Psoas muscle (tissue), 8 donors: Measurements from ENCODE around the gene MYO7A. TPM values are rescaled to one million over a fixed set of nuclear protein-coding genes. Genes with fewer than 3 reads are reported as not detected.

Experiments
- ATAC-seq, 4 donors: fragments of 200-7000 bp; cut with Tn5 transposase; one replicate each; pipeline ENCODE4 v1.9.1; 2020; ENCODE audit warnings: moderate library complexity in 3 of 4, mild to moderate bottlenecking in 2 of 4
- DNase-seq, 2 donors: peaks; one replicate each; pipeline ENCODE4 v3.0.0-alpha.2; 2020
- H3K27ac ChIP-seq: fragments of 200-600 bp; one replicate; pipeline ENCODE4 v1.8.0; 2022
- H3K27me3 ChIP-seq, 3 donors: fragments of 200-600 bp in 1 of 3; one replicate each; pipeline versions ENCODE4 v1.6.1 to v1.8.0; 2013 to 2022; ENCODE audit warnings: low read length in 2 of 3, mild to moderate bottlenecking in 2 of 3, moderate library complexity in 1 of 3; ENCODE audit not compliant: insufficient read depth in 3 of 3
- H3K36me3 ChIP-seq, 2 donors: fragments of 200-600 bp in 1 of 2; one replicate each; pipeline versions ENCODE4 v1.6.1 to v1.8.0; 2013 to 2022; ENCODE audit warnings: low read depth in 1 of 2, mild to moderate bottlenecking in 1 of 2, moderate library complexity in 1 of 2; ENCODE audit not compliant: insufficient read depth in 1 of 2
- H3K4me1 ChIP-seq: fragments of 200-600 bp; one replicate; pipeline ENCODE4 v1.8.0; 2022
- H3K4me3 ChIP-seq: fragments of 200-600 bp; one replicate; pipeline ENCODE4 v1.8.0; 2022; ENCODE audit warnings: mild to moderate bottlenecking
- H3K9me3 ChIP-seq: fragments of 200-600 bp; one replicate; pipeline ENCODE4 v1.8.0; 2022
- CTCF ChIP-seq: fragments of 200-600 bp; IDR thresholded peaks from one replicate; pipeline ENCODE4 v1.8.0; 2022; ENCODE audit warnings: antibody characterized with exemption
- WGBS, 3 donors: extraction: QIAGEN DNeasy Blood & Tissue Kit; methylation state at CpG; one replicate each; pipeline versions ENCODE4 v1.1.6 to v1.1.7; 2013; 5-methylcytosine and 5-hydroxymethylcytosine counted together
- intact Hi-C, 2 donors: fragments of 100-400 bp; cut with DNase I; formaldehyde crosslinking; loops; one replicate each; pipeline versions ENCODE4 v1.11.0 to v1.14.2; 2022
- polyA plus RNA-seq, 3 donors: library from polyadenylated mRNA; stranded (reverse); fragments of 200-250 nt; gene quantifications; one replicate each; pipeline ENCODE4 v1.2.3, GENCODE V29; 2013
- total RNA-seq, 4 donors: library from RNA; stranded (reverse); fragmentation: NEBNext Ultra II Directional in 2 of 4; extraction: Animal tissue kit (Norgen Biotek cat#: 25700) in 2 of 4; gene quantifications; one replicate each; pipeline versions ENCODE4 v1.2.1 to v1.2.4, GENCODE V29; 2021 to 2023
- donor health status: healthy with polysubstance abuse.
- donor health status: DM: no; HTN: no; CAD: no; lungs with moderate emphysema.
- donor health status: Bipolar disorder and iron deficiency.
- donor health status: healthy.
- donor health status: DM: yes; HTN: yes; CAD: no.
- donor health status: DM: no; HTN: no; CAD: no.
- donor health status: DM: no; HTN: no; CAD: no.
- donor health status: DM: yes; HTN: yes; CAD: no.

MYO7A gene
- total and polyA plus RNA-seq, 7 donors, result 0.62 to 3.0 (median 2.3) TPM

- DNase-seq (no peak), ATAC-seq (no peak)
- WGBS, 3 donors, result 52 to 65% (median 61%) methylated on average over 3 of the region's 3 CpGs
- no peak for TF ChIP-seq CTCF
- H3K4me3 ChIP-seq, result no peak overlapping the region
- no peaks in the 10 kb centered on the region for H3K4me1 ChIP-seq
- intact Hi-C loops, result no loop called here
- peaks cover 6% of the 10 kb centered on the region for H3K9me3 ChIP-seq
- no peaks in the 10 kb centered on the region for H3K36me3 ChIP-seq
- no peak overlapping the region for H3K27ac ChIP-seq
- H3K27me3 ChIP-seq, result no peaks in the 10 kb centered on the region
Measured at GRCh38 chr11:77249427-77249826, 121.4 kb downstream of the MYO7A start.

DNA sequence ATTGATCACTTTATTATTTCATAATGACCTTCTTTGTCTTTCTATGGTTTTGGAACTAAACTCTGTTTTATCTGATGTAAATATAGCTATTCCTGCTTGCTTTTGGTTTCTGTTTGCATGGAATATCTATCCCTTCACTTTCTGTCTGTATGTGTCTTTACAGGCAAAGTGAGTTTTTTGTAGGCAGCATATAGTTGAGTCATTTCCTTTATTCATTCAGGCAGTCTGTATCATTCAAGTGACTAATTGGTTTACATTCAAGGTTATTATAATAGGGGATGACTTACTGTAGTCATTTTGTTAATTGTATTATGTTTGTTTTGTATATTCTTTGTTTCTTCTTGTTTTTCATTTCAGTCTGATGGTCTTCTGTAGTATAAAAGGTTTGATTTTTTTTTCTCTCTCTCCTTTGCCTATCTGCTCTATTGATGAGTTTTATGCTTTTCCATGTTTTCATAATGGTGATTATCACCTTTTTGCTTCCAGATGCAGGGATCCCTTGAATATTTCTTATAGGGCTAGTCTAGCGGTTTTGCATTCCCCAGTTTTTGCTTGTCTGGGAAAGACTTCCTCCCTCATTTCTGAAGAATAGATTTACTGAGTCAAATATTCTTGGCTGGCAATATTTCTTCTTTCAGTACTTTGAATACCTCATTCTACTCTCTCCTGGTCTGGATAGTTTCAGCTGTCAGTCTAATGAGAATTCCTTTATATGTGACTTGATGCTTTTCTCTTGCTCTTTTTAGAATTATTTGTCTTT is 123.0 kb downstream of the MYO7A start:
- TF ChIP-seq CTCF, result no peak
- 88 to 98% (median 96%) methylated on average over 1 of the region's 1 CpG for WGBS, 3 donors
- H3K36me3 ChIP-seq, result no peaks in the 10 kb centered on the region
- DNase-seq, result no peak
- peaks cover 6% of the 10 kb centered on the region for H3K9me3 ChIP-seq
- no peak overlapping the region for H3K4me3 ChIP-seq
- no peaks in the 10 kb centered on the region for H3K4me1 ChIP-seq
- H3K27ac ChIP-seq, result no peak overlapping the region
- H3K27me3 ChIP-seq, result no peaks in the 10 kb centered on the region
- no peak for ATAC-seq
- intact Hi-C loops, result no loop called here

DNA sequence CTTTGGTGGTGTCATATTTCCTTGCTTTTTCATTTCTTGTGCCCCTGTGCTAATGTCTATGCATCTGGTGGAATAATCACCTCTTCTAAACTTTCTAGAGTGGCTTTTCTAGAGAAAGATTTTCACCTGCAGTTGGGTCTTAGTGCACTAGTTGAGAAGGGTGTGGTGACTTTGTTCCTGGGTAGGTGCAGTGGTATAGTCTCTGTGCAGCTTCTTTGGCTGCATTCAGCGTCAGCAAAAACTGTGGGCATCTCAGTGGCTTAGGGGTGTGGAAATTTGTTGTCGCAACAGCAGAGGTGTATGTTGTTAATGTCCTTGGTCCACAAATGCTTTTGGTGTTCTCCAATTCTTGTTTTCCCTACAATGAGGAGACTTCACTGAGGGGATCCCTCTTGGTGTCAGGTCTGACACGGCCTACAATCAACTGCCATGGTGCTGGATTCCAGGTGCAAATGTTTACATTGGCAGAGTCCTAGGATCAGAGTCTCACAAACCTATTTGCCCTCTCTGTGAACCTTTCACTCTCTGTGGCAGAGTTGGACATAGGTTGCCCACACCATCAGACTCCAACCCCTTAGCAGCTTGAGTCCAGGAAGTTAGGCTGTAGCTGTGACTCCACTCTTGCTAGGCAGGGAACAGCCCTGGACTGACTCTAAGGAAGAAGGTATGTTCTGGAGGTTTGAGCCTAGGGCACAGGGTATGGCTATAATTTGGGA is 124.7 kb downstream of the MYO7A start:
- DNase-seq (no peak), ATAC-seq (no peak)
- Histone ChIP-seq H3K4me3 (no peak overlapping the region), H3K27me3 (peaks cover 0 to 3% (median 0%) of the 10 kb centered on the region in 3 donors), H3K9me3 (peaks cover 6% of the 10 kb centered on the region), H3K36me3 (no peaks in the 10 kb centered on the region), H3K4me1 (no peaks in the 10 kb centered on the region), H3K27ac (no peak overlapping the region)
- WGBS, 3 donors, result 86 to 92% (median 90%) methylated on average over 3 of the region's 3 CpGs
- TF ChIP-seq CTCF, result no peak
- intact Hi-C loops, result no loop called here

DNA sequence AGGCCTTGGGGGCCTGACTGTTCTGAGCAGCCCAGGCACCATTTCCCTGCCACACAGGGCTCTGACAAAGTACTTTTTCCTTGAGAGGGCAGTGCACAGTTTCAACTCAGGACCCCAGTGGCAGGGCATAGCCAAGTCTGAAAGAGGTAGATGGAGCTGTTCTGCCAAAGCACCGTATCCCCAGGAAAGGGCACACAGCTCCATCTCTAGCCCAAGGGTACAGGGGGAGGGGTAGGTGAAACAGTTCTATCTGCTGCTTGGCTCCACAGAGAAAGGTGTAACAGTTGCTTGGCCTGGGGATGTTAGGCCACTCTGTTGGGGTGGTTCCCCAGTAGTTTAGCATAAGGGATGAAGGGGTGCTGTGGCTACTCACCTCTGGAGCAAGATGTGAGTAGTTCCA is 125.6 kb downstream of the MYO7A start:
- Histone ChIP-seq H3K27ac (no peak overlapping the region), H3K4me3 (no peak overlapping the region), H3K4me1 (no peaks in the 10 kb centered on the region), H3K36me3 (no peaks in the 10 kb centered on the region), H3K27me3 (peaks cover 0 to 4% (median 0%) of the 10 kb centered on the region in 3 donors), H3K9me3 (peaks cover 6% of the 10 kb centered on the region)
- ATAC-seq (no peak), DNase-seq (no peak)
- intact Hi-C loops, result no loop called here
- TF ChIP-seq CTCF, result no peak
- 86 to 100% (median 89%) methylated on average over 1 of the region's 1 CpG for WGBS, 3 donors
